ENCODE measurements around the gene BBIP1.
A peak's percentile ranks its signal among the peaks of the same experiment; 100 is the strongest.
"Not testable (repeated sequence)": the region's sequence is repeated elsewhere in the genome, so short reads cannot be mapped to it uniquely, and the experiment has no call there.

BBIP1 gene

DNA sequence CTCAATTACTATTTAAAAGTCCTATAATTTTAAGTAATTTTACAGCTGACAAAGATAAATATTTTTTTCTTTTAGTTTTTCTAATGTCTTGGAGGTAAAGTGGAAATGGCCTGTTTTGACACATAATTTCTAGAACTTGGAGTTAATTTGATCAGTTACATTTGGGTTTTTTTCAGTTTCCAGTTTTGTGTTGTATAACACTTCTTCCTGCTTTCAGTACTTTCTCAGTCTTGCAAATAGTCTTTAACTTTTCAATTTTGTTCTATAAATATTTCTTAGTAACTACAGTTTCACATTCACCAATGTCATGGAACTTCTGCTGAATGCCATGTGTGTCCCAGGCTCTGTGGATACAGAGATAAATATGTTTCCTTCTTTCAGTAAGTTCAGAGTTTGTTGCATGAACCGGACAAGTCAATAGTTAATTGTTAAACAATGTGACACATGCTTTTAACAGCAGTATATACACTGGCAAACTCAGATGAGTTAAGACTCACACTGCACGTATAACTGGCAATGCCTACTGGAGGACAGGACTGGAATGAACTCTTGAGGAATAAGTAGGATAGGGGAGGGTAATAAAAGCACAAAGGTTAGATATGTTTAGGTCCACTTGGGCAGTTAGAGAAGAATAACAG, 5.0 kb upstream of the BBIP1 start:
- no peak for DNase-seq (ENCODE audit: low read depth)

DNA sequence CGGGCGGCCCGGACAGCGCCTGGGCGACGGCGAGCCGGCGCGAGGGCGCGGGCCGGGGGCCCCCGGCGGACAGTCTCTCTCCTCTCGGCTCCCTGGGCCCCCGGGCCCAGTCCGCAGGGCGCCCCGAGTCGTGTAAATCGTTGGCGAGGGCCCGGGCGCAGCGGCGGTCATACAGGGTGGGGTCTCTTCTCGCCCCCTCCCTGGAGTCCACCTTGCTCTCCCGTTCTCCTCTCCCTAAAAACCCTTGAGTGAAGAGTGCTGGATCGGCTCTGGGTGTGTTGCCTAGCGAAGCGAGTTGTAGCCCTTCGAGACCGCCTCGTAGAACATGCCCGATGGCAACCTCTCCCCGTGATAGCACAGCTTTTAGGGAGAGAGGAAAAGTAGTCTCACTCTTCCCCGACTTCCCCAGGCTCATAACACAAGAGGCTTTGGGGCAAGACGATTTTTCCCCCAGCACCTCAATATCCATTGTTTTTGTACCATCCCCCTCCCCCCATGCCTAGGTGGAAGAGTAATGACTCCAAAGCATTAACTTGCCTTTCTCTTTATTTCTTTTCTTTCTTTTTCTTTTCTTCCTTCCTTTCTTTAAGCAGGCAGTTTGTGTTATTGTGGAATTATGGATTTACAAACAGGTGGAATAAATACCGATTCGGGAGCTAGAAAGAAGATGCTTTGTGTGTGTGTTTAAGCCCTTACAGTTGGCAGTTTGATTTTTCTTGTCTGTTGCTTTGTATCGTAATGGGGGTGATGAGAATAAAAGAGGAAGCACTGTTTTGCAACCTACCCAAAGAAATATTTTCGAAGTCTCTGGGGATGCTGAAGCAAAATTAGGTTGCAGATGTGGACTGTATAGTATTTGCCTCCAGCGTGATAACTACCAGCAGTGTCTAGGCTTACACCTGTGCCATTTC, 1.2 kb upstream of the BBIP1 start:
- peak; percentile 28 for DNase-seq (ENCODE audit: low read depth)

GRCh38 chr10:110919349-110919931, 460 bp upstream of the BBIP1 start, which contains the start of gene SHOC2:
Gene SHOC2 (plus strand): TSS chr10:110919604. CDS start chr10:110964359, 44,755 bp downstream.
- DNase-seq (ENCODE audit: low read depth): peak; percentile 75

GRCh38 chr10:110918269-110918642, 724 bp downstream of the BBIP1 start:
- DNase-seq (ENCODE audit: low read depth): peak; percentile 98

DNA sequence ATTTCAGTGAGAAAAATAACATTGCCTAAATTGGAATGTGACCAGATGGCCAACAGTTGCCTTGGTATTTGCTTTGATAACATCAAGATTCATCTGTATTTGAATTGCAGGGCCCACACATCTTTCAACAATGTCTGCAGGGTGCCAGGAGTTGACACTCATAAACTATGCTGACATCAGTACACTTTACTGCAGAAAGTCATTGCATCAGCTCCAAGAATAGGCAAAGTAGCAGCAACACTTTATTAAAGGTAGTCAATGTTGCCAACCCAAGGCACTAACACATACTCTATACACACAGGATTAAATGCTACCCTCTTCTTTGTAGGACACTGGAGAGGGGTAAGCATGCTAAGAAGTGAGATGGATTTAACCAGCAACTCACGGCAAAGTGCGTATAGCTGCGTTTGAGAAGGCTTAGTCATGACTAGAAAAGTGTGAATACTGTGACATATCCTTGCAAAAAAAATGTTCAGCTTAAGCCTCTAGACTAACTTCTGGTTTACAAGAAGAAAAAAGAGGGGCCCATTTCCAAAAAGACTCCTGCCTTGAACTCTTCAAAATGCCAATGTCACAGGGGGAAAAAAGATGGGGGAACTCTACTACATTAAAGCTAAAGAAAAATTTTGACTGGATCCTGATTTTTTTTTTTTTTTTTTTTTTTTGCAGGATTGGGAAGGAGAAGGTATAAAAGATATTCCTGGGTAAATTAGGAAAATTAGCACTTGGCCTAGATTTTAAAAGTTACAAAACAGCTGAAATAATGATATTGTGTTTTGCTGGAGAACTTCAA, 2.2 kb downstream of the BBIP1 start:
- DNase-seq (ENCODE audit: low read depth): peak; percentile 87

GRCh38 chr10:110915600-110915999, 3.4 kb downstream of the BBIP1 start:
- DNase-seq (ENCODE audit: low read depth): not testable (repeated sequence)

DNA sequence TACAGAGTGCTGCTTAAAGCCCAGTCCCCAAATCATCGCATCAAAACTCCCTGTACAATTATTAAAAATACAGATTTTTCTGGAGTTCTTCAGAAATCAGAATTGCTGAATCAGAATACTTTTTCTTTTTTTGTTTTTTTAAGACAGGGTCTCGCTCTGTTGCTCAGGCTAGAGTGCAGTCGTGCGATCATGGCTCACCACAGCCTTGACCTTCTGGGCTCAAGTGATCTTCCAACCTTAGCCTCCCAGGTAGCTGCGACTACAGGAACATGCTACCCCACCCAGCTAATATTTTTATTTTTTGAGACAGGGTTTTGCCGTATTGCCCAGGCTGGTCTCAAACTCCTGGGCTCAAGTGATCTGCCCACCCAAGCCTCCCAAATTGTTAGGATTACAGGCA, 3.9 kb downstream of the BBIP1 start:
- DNase-seq (ENCODE audit: low read depth): no peak

- peak; percentile 16 for DNase-seq (ENCODE audit: low read depth)
Observed at GRCh38 chr10:110914431-110914830, 4.5 kb downstream of the BBIP1 start.

DNA sequence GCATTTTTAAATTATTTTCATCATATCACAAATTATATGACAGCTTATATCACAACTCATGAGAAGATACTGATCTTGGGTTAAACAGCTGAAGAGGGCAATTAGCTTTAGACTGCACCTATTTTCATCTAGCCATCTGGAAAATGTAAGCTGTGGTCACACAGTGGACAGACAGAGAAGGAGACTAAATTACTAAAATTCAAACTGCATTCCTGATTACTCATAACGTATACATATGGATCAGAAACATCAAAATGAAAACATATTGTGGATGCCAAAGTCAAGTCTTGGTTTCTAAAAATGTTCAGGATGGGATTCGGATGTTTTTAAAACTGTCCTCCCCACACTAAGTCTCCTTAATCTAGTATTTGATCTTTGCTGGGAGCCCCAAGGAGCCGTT, 6.6 kb downstream of the BBIP1 start:
- peak; percentile 77 for DNase-seq (ENCODE audit: low read depth)

- DNase-seq (ENCODE audit: low read depth): no peak
Observed at GRCh38 chr10:110910138-110910537, 8.8 kb downstream of the BBIP1 start.

DNA sequence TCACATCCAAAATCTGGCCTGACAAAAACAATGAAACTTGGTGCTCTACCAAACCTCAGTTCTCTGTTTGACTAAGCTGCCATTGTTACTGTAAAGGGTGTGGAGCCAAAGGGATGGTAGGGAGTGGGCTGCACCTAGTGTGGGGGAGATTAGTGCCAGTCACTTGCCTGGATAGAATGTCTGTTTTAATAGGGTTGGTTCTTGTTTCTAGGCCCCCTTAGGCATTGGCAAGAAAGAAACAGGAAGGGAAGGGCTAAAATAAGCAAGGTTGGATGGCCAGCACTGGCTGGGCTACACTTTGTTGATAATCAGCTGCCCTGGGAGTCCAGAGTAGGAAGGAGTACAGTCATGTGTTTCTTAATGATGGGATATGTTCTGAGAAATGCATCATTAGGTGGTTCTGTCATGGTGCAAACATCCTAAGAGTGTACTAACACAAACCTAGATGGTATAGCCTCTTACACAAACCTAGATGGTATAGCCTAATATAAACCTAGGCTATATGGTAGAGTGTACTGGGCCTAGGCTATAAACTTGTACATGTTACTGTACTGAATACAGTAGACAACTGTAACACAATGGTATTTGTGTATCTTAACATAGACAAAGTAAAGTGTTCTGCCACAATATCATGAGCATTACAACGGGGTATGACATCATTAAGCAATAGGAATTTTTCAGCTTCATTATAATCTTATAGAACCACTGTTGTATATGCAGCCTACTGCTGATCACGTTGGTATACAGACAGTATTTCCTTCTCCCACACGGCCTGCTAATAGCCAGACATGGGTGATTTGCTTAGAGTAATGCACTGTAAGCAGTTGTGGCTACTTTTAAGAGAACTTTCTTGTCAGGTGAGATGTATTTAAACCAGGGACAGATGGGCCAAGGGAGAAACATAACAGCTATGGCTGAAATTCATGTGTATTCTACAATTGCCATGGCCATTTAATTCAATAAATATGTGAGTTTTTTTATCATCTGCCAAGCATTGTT, 15.4 kb downstream of the BBIP1 start:
- DNase-seq (ENCODE audit: low read depth): no peak

GRCh38 chr10:110901954-110902819, 16.8 kb downstream of the BBIP1 start:
- DNase-seq (ENCODE audit: low read depth): peak; percentile 86

GRCh38 chr10:110900983-110901382, 18.0 kb downstream of the BBIP1 start:
- no peak for DNase-seq (ENCODE audit: low read depth)

- DNase-seq (ENCODE audit: low read depth): peak; percentile 13
Observed at GRCh38 chr10:110898391-110898790, 20.6 kb downstream of the BBIP1 start.

GRCh38 chr10:110897184-110897583, 21.8 kb downstream of the BBIP1 start:
- DNase-seq (ENCODE audit: low read depth): no peak

- DNase-seq (ENCODE audit: low read depth): peak; percentile 44
Observed at GRCh38 chr10:110893559-110894179, 25.3 kb downstream of the BBIP1 start.

GRCh38 chr10:110892602-110893288, 26.2 kb downstream of the BBIP1 start:
- DNase-seq (ENCODE audit: low read depth): no peak

DNA sequence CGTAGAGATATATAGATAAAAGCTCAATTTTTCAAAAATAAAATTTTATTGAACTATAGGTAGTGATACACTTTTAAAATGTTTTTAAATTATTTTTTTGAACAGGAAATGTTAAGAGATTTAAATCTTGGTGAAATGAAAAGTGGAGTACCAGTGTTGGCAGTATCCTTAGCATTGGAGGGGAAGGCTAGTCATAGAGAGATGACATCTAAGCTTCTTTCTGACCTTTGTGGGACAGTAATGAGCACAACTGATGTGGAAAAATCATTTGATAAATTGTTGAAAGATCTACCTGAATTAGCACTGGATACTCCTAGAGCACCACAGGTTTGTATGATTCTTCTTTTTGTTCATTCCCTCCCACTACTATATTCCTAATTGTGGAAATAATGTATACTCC, 31.4 kb downstream of the BBIP1 start:
- DNase-seq (ENCODE audit: low read depth): no peak
